NCI-H1930 (cell line): ENCODE measurements around the gene RYR3.
A peak's percentile ranks its signal among the peaks of the same experiment; 100 is the strongest.
"Not testable (repeated sequence)": the region's sequence is repeated elsewhere in the genome, so short reads cannot be mapped to it uniquely, and the experiment has no call there.

Experiments
- DNase-seq, 2 experiments: peaks; one replicate each; lab custom pipeline; 2025; lab: John Stamatoyannopoulos, UW

Gene RYR3

GRCh38 chr15:33577911-33578310 lies 267.1 kb downstream of the RYR3 start:
- not testable (repeated sequence) for DNase-seq

GRCh38 chr15:33580526-33580925 lies 269.8 kb downstream of the RYR3 start:
- no peak for DNase-seq

- no peak for DNase-seq
These were observed 270.3 kb downstream of the RYR3 start for GRCh38 chr15:33581032-33581431.

GRCh38 chr15:33584797-33585196 lies 274.0 kb downstream of the RYR3 start:
- DNase-seq: no peak

GRCh38 chr15:33586786-33587697 lies 276.3 kb downstream of the RYR3 start:
- no peak for DNase-seq

- no peak for DNase-seq
These were observed 277.0 kb downstream of the RYR3 start for GRCh38 chr15:33587773-33588172.

GRCh38 chr15:33592864-33593263 lies 282.1 kb downstream of the RYR3 start:
- DNase-seq: no peak

GRCh38 chr15:33598382-33598781 lies 287.6 kb downstream of the RYR3 start:
- DNase-seq: not testable (repeated sequence)

GRCh38 chr15:33600212-33600611 lies 289.4 kb downstream of the RYR3 start:
- no peak for DNase-seq

GRCh38 chr15:33601461-33601860 lies 290.7 kb downstream of the RYR3 start:
- DNase-seq: no peak

- DNase-seq: peak in 1 of 2 experiments; percentile 3
These were observed 297.9 kb downstream of the RYR3 start for GRCh38 chr15:33608714-33609113.

GRCh38 chr15:33612721-33613304 lies 302.0 kb downstream of the RYR3 start:
- no peak for DNase-seq

- DNase-seq: no peak
These were observed 305.7 kb downstream of the RYR3 start for GRCh38 chr15:33616475-33616874.

GRCh38 chr15:33618350-33618749 lies 307.6 kb downstream of the RYR3 start:
- DNase-seq: no peak

- DNase-seq: no peak
These were observed 310.4 kb downstream of the RYR3 start for GRCh38 chr15:33621141-33621540.

GRCh38 chr15:33623010-33623409 lies 312.2 kb downstream of the RYR3 start:
- DNase-seq: no peak

GRCh38 chr15:33624439-33624838 lies 313.7 kb downstream of the RYR3 start:
- DNase-seq: no peak

- no peak for DNase-seq
These were observed 318.9 kb downstream of the RYR3 start for GRCh38 chr15:33629647-33630046.

- no peak for DNase-seq
These were observed 325.5 kb downstream of the RYR3 start for GRCh38 chr15:33636234-33636633.

- DNase-seq: no peak
These were observed 326.2 kb downstream of the RYR3 start for GRCh38 chr15:33636958-33637357.

- DNase-seq: no peak
These were observed 327.7 kb downstream of the RYR3 start for GRCh38 chr15:33638453-33638852.

- no peak for DNase-seq
These were observed 328.3 kb downstream of the RYR3 start for GRCh38 chr15:33639051-33639450.

- no peak for DNase-seq
These were observed 328.7 kb downstream of the RYR3 start for GRCh38 chr15:33639456-33639855.
